ENCODE data around the gene ARHGDIG.

DNA sequence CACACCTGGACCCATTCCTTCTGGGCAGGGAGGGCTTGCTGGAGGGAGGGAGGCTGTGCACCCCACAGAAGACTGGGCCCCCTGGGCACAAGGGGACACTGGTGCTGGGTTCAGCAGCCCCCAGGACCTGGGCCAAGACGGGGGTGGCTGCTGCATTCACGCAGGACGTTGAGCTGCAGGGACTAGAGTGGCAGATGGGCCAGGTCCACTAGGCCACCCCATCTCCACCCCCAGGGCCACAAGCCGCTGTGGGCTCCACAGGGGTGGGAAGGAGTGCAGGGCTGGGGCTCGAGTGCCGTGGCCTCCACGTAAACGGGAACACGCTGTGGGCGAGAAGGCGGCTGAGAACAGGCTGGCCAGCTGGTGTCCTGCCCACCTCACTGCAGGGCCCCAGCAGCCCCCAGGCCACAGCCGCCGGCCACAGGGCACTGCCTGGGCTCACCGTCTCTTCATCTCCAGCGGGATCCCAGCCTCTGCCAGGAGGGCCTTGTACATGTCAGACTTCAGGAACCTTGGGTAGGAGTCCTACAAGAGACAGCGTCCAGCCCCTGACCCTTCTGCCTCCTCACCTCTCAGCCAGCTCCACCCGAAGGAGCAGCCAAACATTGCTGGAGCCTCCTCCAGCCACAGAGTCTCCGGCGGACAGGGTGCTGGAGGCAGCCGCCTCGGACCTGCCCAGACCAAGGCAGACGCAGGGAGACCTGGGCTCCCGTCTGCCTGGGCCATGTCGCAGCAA lies 11.2 kb upstream of the ARHGDIG start:
- TF ChIP-seq EP300 (IDR thresholded peaks at IDR 0.05), result no peak
- TF ChIP-seq POLR2AphosphoS5 (IDR thresholded peaks at IDR 0.05), result no peak
- TF ChIP-seq, protein P1, sequence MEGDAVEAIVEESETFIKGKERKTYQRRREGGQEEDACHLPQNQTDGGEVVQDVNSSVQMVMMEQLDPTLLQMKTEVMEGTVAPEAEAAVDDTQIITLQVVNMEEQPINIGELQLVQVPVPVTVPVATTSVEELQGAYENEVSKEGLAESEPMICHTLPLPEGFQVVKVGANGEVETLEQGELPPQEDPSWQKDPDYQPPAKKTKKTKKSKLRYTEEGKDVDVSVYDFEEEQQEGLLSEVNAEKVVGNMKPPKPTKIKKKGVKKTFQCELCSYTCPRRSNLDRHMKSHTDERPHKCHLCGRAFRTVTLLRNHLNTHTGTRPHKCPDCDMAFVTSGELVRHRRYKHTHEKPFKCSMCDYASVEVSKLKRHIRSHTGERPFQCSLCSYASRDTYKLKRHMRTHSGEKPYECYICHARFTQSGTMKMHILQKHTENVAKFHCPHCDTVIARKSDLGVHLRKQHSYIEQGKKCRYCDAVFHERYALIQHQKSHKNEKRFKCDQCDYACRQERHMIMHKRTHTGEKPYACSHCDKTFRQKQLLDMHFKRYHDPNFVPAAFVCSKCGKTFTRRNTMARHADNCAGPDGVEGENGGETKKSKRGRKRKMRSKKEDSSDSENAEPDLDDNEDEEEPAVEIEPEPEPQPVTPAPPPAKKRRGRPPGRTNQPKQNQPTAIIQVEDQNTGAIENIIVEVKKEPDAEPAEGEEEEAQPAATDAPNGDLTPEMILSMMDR (IDR thresholded peaks at IDR 0.05), result no peak
- TF ChIP-seq POLR2A (IDR thresholded peaks at IDR 0.05), result no peak

Data from sigmoid colon (tissue), 4 donors.